GM12892 (cell line): Measurements from ENCODE around the gene ASTN2.

Experiments used
- DNase-seq: peaks from one replicate; pipeline ENCODE4 v3.0.0; 2011; ENCODE audit not compliant: insufficient read length
- FAIRE-seq: peaks from 2 replicates; lab custom pipeline; 2011; peaks lifted over from hg19 to GRCh38; lab: Jason Lieb, UNC
- POLR2A ChIP-seq: IDR thresholded peaks from 2 replicates; pipeline ENCODE4 v1.6.1; 2011; ENCODE audit warnings: low read depth, low read length, control low read depth
- POLR2AphosphoS5 ChIP-seq: IDR thresholded peaks from 2 replicates; pipeline ENCODE4 v1.6.1; 2011; ENCODE audit warnings: low read depth, low read length, control low read depth
- TAF1 ChIP-seq: IDR thresholded peaks from 2 replicates; pipeline ENCODE4 v1.6.1; 2011; ENCODE audit warnings: low read depth, mild to moderate bottlenecking, control low read depth, low read length, borderline replicate concordance

ASTN2 gene

GRCh38 chr9:117412841-117413240 lies 2.0 kb downstream of the ASTN2 start:
- TF ChIP-seq TAF1 = no peak
- no peak for TF ChIP-seq POLR2AphosphoS5
- TF ChIP-seq POLR2A = no peak
- FAIRE-seq (no peak), DNase-seq (peak; percentile 19)

GRCh38 chr9:117412006-117412715 lies 2.7 kb downstream of the ASTN2 start:
- no peak for TF ChIP-seq POLR2A
- no peak for TF ChIP-seq POLR2AphosphoS5
- TF ChIP-seq TAF1 = no peak
- FAIRE-seq = no peak
- DNase-seq = no peak

GRCh38 chr9:117411547-117411946 lies 3.3 kb downstream of the ASTN2 start:
- DNase-seq (peak; percentile 30), FAIRE-seq (no peak)
- TF ChIP-seq TAF1 (no peak), POLR2AphosphoS5 (no peak), POLR2A (no peak)

- DNase-seq (no peak), FAIRE-seq (peak; percentile 40)
- no peak for TF ChIP-seq TAF1
- no peak for TF ChIP-seq POLR2A
- no peak for TF ChIP-seq POLR2AphosphoS5
Measured at GRCh38 chr9:117409321-117409720, 5.5 kb downstream of the ASTN2 start.

- FAIRE-seq = no peak
Measured at GRCh38 chr9:117407436-117408022, 7.3 kb downstream of the ASTN2 start.

GRCh38 chr9:117405950-117406705 lies 8.7 kb downstream of the ASTN2 start:
- no peak for TF ChIP-seq POLR2A
- no peak for TF ChIP-seq TAF1
- TF ChIP-seq POLR2AphosphoS5 = no peak
- no peak for FAIRE-seq

More at GRCh38 chr9:117407436-117408022, 7.3 kb downstream of the ASTN2 start:
- no peak for DNase-seq
- no peak for TF ChIP-seq POLR2A
- TF ChIP-seq TAF1 = no peak
- no peak for TF ChIP-seq POLR2AphosphoS5

GRCh38 chr9:117403848-117404247 lies 11.0 kb downstream of the ASTN2 start:
- FAIRE-seq (no peak), DNase-seq (no peak)
- no peak for TF ChIP-seq POLR2AphosphoS5
- TF ChIP-seq POLR2A = no peak
- no peak for TF ChIP-seq TAF1

More at GRCh38 chr9:117405950-117406705, 8.7 kb downstream of the ASTN2 start:
- no peak for DNase-seq

GRCh38 chr9:117403403-117403811 lies 11.4 kb downstream of the ASTN2 start:
- no peak for FAIRE-seq
- TF ChIP-seq TAF1 (no peak), POLR2A (no peak), POLR2AphosphoS5 (no peak)
- DNase-seq = no peak

GRCh38 chr9:117400171-117400570 lies 14.7 kb downstream of the ASTN2 start:
- TF ChIP-seq POLR2AphosphoS5 (no peak), POLR2A (no peak), TAF1 (no peak)
- DNase-seq = no peak
- no peak for FAIRE-seq

GRCh38 chr9:117395151-117395650 lies 19.7 kb downstream of the ASTN2 start:
- DNase-seq = no peak
- no peak for TF ChIP-seq POLR2AphosphoS5
- no peak for TF ChIP-seq TAF1
- no peak for TF ChIP-seq POLR2A
- FAIRE-seq = no peak

- no peak for FAIRE-seq
Measured at GRCh38 chr9:117394655-117395054, 20.2 kb downstream of the ASTN2 start.

More at GRCh38 chr9:117394655-117395054, 20.2 kb downstream of the ASTN2 start:
- TF ChIP-seq POLR2AphosphoS5 (no peak), POLR2A (no peak), TAF1 (no peak)
- DNase-seq = no peak
